ENCODE measurements around the gene NFATC2. TPM values are rescaled to one million over a fixed set of nuclear protein-coding genes. Genes with fewer than 3 reads are reported as not detected.
"Not testable (repeated sequence)": the region's sequence is repeated elsewhere in the genome, so short reads cannot be mapped to it uniquely, and the experiment has no call there.

NFATC2 gene
- total RNA-seq, 2 experiments from 2014 or later: 35.8 to 36.5 TPM

DNA sequence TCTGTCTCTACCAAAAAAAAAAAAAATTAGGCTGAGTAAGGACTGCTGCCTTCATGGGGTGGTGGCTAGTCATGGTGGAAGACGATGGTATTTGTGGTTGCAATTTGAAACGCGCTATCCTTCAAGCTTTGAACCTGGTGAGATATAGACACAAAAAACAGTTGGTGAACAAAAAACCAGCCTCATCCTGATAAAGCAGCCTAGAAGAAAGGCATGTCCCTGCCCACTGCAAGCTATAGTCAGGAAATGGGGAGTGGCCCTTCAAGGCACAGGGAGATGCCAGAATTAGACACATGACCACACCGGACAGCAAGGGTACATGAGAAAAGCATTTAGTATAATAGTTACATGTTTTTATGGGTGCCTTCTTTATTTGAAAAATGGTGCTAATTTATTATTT, 193.6 kb downstream of the NFATC2 start:
- CTCF ChIA-PET: interaction anchor here (1.6 kb wide), 1 partner anchor 23 kb away, joined by 3 read pairs; no protein-coding TSS in a partner anchor
- Mint-ChIP-seq H3K9me3 (peaks cover under 1% of the 10 kb centered on the region), H3K36me3 (no peaks in the 10 kb centered on the region), H3K4me1 (ENCODE audit: low read depth) (no peaks in the 10 kb centered on the region), H3K27ac (no peak overlapping the region), H3K27me3 (no peaks in the 10 kb centered on the region), H3K4me3 (no peak overlapping the region)
- intact Hi-C loops (cut with micrococcal nuclease): no loop called here
- POLR2A ChIA-PET: no interaction called here
- DNase-seq: no peak

DNA sequence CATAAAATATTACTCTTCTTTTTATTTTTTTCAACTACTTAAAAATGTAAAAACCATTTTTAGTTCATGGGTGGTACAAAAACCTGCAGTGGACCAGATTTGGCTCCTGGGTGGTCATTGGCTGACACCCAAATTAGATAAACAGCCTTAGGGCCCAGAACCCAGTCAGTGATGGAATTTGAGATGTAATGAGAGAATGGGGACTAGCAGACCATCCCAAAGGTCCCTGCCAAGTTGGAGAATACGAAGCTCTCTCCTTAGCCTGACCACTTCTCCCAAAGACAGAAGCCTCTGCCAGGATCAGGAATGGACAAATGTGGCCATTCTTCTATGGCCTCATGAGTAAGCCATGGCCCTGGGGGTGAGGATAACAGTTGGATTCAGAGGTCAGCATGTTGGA, 194.7 kb downstream of the NFATC2 start:
- DNase-seq: no peak
- Mint-ChIP-seq H3K27me3 (no peaks in the 10 kb centered on the region), H3K4me3 (no peak overlapping the region), H3K27ac (no peak overlapping the region), H3K9me3 (peaks cover 4% of the 10 kb centered on the region), H3K4me1 (ENCODE audit: low read depth) (no peaks in the 10 kb centered on the region), H3K36me3 (no peaks in the 10 kb centered on the region)
- POLR2A ChIA-PET: no interaction called here
- CTCF ChIA-PET: no interaction called here
- intact Hi-C loops (cut with micrococcal nuclease): no loop called here

DNA sequence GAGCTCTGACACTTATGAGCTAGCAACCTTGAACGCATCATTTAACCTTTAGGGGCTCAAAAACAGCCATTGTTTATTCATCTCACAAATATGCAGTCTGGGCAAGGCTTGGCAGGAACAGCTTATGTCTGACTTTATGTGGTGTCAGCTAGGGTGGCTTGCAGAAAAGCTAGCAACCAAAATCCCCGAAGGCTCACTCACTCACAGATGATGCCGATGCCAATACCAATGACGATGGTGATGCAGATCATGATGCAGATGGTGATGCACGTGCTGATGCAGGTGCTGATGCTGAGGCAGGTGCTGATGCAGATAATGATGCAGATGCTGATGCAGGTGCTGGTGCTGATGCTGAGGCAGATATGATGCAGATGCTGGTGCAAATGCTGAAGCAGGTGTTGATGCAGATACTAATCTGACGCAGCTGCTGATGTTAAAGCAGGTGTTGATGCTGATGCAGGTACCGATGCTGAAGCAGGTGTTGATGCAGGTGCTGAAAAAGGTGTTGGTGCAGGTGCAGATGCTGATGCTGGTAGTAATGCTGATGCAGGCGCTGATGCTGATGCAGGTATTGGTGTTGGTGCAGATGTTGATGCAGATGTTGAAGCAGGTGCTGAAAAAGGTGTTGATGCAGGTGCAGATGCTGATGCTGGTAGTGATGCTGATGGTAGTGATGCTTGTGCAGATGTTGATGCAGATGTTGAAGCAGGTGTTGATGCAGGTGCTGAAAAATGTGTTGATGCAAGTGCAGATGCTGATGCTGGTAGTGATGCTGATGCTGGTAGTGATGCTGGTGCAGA, 195.6 kb downstream of the NFATC2 start:
- Mint-ChIP-seq H3K4me3 (no peak overlapping the region), H3K9me3 (peaks cover 4% of the 10 kb centered on the region), H3K27me3 (no peaks in the 10 kb centered on the region), H3K4me1 (ENCODE audit: low read depth) (no peaks in the 10 kb centered on the region), H3K27ac (no peak overlapping the region), H3K36me3 (no peaks in the 10 kb centered on the region)
- ChIA-PET POLR2A (no interaction called here), CTCF (interaction anchor here (1.4 kb wide), 1 partner anchor 21 kb away, joined by 4 read pairs; no protein-coding TSS in a partner anchor)
- DNase-seq: no peak
- intact Hi-C loops (cut with micrococcal nuclease): no loop called here

DNA sequence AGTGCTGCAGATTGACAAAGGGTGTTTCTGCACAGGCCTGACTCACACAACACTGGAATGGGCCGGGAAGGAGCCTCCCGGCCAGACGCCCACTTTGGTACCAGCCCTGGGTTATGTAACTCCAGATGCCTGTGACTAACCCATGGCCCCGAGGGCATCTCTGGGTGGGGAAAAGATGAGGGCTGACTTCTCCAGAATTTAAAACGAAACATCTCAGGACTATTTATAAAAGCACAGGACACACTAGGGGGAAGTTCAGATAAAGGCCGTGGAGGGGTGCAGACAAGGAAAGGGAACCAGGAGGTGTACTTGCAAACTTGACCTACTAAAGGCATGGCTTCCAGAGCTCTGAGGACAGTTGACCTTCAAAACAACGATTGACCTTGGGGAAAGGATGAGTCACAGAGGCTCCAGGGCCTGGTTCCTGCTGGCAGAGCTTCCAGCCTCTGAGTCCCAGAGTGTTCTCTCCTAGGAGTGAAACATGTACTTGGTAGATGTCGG, 196.9 kb downstream of the NFATC2 start:
- DNase-seq: no peak
- Mint-ChIP-seq H3K36me3 (no peaks in the 10 kb centered on the region), H3K27me3 (no peaks in the 10 kb centered on the region), H3K4me1 (ENCODE audit: low read depth) (no peaks in the 10 kb centered on the region), H3K4me3 (no peak overlapping the region), H3K27ac (no peak overlapping the region), H3K9me3 (peaks cover 4% of the 10 kb centered on the region)
- ChIA-PET POLR2A (no interaction called here), CTCF (no interaction called here)
- intact Hi-C loops (cut with micrococcal nuclease): no loop called here

DNA sequence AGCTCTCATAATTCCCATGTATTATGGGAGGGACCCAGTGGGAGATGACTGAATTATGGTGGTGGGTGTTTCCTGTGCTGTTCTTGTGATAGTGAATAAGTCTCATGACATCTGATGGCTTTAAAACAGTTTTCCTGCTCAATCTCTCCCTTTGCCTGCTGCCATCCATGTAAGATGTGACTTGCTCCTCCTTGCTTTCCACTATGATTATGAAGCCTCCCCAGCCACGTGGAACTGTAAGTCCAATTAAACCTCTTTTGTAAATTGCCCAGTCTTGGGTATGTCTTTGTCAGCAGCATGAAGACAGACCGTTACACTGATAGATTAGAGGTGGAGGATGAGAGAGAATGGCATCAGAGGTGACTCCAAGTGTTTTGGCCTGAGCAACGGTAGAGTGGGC, 198.7 kb downstream of the NFATC2 start:
- H3K27ac Mint-ChIP-seq: not testable (repeated sequence)

DNA sequence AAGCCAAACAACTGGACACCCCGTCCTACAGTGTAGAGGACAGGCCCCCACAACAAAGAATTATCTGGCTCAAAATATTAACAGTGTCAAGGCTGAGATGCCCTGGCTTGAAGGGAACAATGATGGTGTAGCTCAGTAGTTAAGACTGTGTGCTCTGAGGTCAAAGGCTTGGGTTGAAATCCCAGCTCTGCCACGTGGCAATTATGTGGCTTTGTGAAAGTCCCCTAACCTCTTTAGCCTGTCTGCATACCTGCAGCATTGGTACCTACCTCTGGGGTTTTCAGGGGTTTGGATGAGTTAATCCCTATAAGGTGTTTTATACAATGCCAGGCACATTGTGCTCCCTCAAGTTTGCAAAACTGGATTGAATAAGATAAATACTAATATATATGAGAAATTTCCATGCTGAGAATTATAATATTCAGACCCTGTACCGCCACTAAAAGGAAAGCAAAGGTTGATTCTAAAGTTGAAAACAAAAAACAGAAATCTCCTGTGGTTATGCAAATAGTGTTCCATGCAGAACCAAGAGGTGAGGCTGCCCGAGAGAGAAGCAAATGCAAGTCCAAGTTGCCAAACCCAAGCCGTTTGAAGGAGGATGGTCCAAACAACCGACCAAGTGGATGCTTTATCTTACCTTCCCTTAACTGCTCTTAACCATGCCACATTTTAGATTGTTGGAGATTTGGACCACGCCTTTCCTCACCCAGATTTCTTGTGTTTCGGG, 199.8 kb downstream of the NFATC2 start:
- no peak overlapping the region for H3K27ac Mint-ChIP-seq
- no peaks in the 10 kb centered on the region for H3K27me3 Mint-ChIP-seq
- intact Hi-C loops (cut with micrococcal nuclease): no loop called here
- H3K4me3 Mint-ChIP-seq: no peak overlapping the region
- no peak for DNase-seq
- ChIA-PET POLR2A (interaction anchor here (0.6 kb wide), 2 partner anchors 12 to 590 kb away, joined by 3 read pairs; no protein-coding TSS in a partner anchor), CTCF (interaction anchor here (0.6 to 1.3 kb wide), 2 partner anchors 356 to 361 kb away, joined by 3 to 5 read pairs; no protein-coding TSS in a partner anchor)
- peaks cover 12% of the 10 kb centered on the region for H3K4me1 Mint-ChIP-seq (ENCODE audit: low read depth)
- H3K36me3 Mint-ChIP-seq: no peaks in the 10 kb centered on the region
- peaks cover 4% of the 10 kb centered on the region for H3K9me3 Mint-ChIP-seq

More for the DNA sequence above, 198.7 kb downstream of the NFATC2 start:
- H3K4me1 Mint-ChIP-seq (ENCODE audit: low read depth); DNase-seq; H3K27me3 Mint-ChIP-seq; H3K36me3 Mint-ChIP-seq; H3K4me3 Mint-ChIP-seq; H3K9me3 Mint-ChIP-seq; intact Hi-C loops (cut with micrococcal nuclease); POLR2A ChIA-PET: not testable (repeated sequence)
- CTCF ChIA-PET: interaction anchor here (1.3 kb wide), 1 partner anchor 362 kb away, joined by 3 read pairs; no protein-coding TSS in a partner anchor

DNA sequence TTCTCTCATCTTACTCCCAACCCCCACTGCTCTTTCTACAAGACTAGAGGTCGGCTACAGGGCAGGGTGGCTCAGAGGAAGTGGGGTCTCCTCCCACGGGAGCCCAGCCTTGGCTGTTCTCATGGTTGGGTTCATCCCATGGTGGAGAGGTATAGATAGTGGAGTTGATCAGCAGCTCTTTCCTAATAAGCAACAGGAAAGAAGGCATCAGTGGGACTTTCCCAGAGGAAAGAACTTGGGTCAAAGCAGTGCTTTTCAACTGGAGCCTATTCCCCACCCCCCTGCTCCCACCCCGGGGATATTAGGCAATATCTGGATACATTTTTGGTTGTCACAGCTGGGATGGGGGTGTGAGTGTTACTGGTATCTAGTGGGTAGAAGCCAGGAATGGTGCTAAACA, 200.9 kb downstream of the NFATC2 start:
- peaks cover 4% of the 10 kb centered on the region for H3K9me3 Mint-ChIP-seq
- no peak overlapping the region for H3K27ac Mint-ChIP-seq
- POLR2A ChIA-PET: no interaction called here
- CTCF ChIA-PET: interaction anchor here (0.6 kb wide), 1 partner anchor 357 kb away, joined by 5 read pairs; no protein-coding TSS in a partner anchor
- no peaks in the 10 kb centered on the region for H3K27me3 Mint-ChIP-seq
- no peak overlapping the region for H3K4me3 Mint-ChIP-seq
- no peak for DNase-seq
- no peaks in the 10 kb centered on the region for H3K36me3 Mint-ChIP-seq
- intact Hi-C loops (cut with micrococcal nuclease): no loop called here
- peaks cover 19% of the 10 kb centered on the region for H3K4me1 Mint-ChIP-seq (ENCODE audit: low read depth)

DNA sequence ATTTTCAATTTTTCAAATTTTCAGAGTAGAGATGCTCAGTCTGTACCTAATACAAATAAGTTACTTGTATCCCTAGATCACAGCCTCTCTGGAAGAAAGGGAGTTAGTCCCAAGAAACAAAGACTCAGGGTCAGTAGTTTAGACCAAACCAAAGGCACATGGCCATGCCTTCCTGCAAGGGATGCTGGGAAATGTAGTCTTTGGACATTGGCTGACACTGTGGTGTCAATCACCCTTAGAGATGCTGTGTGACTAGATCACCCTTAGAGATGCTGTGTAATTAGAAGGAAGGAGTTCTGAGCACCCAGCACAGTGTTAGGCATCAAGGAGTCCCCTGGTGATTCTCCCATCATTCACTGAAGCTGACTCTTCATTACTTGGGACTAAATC, 202.1 kb downstream of the NFATC2 start:
- H3K27ac Mint-ChIP-seq: no peak overlapping the region
- ChIA-PET POLR2A (no interaction called here), CTCF (interaction anchor here (0.9 kb wide), 1 partner anchor 353 kb away, joined by 3 read pairs; no protein-coding TSS in a partner anchor)
- H3K9me3 Mint-ChIP-seq: peaks cover 4% of the 10 kb centered on the region
- peaks cover 24% of the 10 kb centered on the region for H3K4me1 Mint-ChIP-seq (ENCODE audit: low read depth)
- DNase-seq: no peak
- H3K27me3 Mint-ChIP-seq: no peaks in the 10 kb centered on the region
- H3K36me3 Mint-ChIP-seq: no peaks in the 10 kb centered on the region
- H3K4me3 Mint-ChIP-seq: no peak overlapping the region
- intact Hi-C loops (cut with micrococcal nuclease): no loop called here

DNA sequence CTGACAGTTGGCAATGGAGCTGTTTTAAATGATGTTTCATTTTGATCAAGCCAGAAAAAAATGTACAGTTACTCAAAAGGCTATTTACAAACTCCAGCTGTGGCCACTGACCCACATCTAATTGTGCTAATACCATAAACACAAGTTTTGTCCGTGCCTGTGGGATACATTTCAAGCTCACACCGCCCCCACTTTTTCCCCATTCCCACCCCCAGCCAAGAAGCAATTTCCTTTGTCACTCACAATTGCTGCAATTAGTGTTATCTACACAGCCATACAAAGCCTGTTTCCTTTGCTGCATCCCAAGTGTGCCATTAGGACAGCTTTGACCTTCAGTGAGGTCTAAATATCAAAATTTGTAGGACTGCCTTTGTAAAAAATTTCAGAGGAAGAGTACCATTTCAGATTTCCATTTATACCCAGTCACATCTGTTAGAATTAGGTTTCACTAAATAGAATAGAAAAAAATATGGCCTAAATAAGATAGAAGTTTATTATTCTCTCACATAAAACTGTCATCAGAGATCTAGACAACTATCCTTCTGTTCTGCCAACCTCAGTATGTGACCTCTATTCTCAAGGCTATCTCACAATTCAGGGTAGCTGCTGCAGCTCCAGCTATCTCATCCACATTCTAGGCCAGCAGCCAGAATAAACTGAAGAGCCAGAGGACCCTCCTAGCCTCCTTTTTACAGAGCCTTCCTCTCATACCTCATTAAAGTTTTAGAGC, 202.6 kb downstream of the NFATC2 start:
- peaks cover 4% of the 10 kb centered on the region for H3K9me3 Mint-ChIP-seq
- H3K4me3 Mint-ChIP-seq: no peak overlapping the region
- POLR2A ChIA-PET: no interaction called here
- intact Hi-C loops (cut with micrococcal nuclease): loop anchor here (5.0 kb wide), 1 partner anchor 278 kb away; no protein-coding TSS in a partner anchor
- H3K4me1 Mint-ChIP-seq (ENCODE audit: low read depth): peaks cover 28% of the 10 kb centered on the region
- no peaks in the 10 kb centered on the region for H3K27me3 Mint-ChIP-seq
- CTCF ChIA-PET: interaction anchor here (0.9 to 1.4 kb wide), 3 partner anchors 13 to 352 kb away, joined by 3 to 5 read pairs (median 4); no protein-coding TSS in a partner anchor
- no peak overlapping the region for H3K27ac Mint-ChIP-seq
- no peaks in the 10 kb centered on the region for H3K36me3 Mint-ChIP-seq
- DNase-seq: no peak

DNA sequence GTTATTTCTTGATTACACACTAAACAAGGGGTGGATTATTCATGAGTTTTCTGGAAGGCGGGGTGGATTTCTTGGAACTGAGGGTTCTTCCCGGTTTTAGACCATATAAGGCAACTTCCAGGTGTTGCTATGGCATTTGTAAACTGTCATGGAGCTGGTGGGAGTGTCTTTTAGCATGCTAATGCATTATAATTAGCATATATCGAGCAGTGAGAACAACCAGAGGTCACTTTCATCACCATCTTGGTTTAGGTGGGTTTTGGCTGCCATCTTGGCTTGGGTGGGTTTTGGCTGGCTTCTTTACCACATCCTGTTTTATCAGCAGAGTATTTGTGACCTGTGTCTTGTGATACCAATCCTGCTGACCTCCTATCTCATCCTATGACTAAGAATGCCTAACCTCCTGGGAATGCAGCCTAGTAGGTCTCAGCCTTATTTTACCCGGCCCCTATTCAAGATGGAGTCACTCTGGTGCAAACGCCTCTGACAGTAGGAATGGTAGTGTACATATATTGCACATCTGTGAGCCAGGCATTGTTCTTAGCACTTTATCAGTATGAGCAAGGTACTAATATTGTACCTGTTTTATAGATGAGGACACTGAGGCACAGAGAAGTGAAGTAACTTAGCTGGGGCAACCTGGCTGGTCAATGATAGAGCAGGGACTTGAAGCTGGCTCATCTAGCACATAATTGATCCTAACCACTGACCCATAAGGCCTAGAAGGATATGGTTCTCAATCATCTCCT, 203.7 kb downstream of the NFATC2 start:
- Mint-ChIP-seq H3K36me3 (no peaks in the 10 kb centered on the region), H3K27ac (no peak overlapping the region), H3K9me3 (peaks cover 3% of the 10 kb centered on the region), H3K4me3 (no peak overlapping the region), H3K27me3 (peaks cover 2% of the 10 kb centered on the region), H3K4me1 (ENCODE audit: low read depth) (peaks cover 28% of the 10 kb centered on the region)
- DNase-seq: no peak
- CTCF ChIA-PET: interaction anchor here (1.0 to 1.4 kb wide), 2 partner anchors 12 to 346 kb away, joined by 4 to 5 read pairs; no protein-coding TSS in a partner anchor
- POLR2A ChIA-PET: no interaction called here
- intact Hi-C loops (cut with micrococcal nuclease): loop anchor here (5.0 kb wide), 1 partner anchor 277 kb away; no protein-coding TSS in a partner anchor

DNA sequence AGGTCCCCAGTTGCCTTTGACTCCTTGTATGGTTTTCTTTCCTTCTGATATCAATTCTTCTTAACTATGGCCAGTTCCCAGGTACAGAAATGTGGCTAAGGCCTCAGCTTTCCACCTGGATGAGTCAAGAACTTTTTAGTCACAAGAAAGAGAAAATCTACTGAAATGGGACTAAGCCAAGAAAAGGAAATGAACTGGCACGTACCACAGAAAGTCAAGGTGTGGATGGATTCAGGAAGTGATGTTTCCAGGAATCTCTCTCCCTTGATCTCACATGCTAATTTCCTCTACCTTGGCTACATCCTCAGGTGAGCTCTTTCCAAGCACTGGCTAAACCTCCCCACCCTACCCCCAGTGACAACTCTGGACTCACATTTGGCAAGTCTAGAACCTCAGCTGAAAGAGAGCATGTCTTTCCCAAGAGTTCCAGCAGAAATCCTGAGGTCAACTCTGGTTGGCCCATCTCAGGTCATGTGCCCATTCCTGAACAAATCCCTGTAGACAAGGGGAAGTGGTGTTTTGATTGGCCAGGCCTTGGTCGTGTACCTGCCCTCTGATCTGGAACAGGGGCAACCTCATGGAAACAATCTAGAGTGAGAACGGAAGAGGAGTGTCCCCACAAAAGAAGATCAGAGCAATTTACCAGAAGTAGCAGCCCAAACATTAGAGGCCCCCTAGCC, 205.3 kb downstream of the NFATC2 start:
- Mint-ChIP-seq H3K4me1 (ENCODE audit: low read depth) (peaks cover 28% of the 10 kb centered on the region), H3K36me3 (no peaks in the 10 kb centered on the region), H3K4me3 (no peak overlapping the region), H3K27ac (no peak overlapping the region), H3K9me3 (no peaks in the 10 kb centered on the region), H3K27me3 (peaks cover 2% of the 10 kb centered on the region)
- CTCF ChIA-PET: no interaction called here
- POLR2A ChIA-PET: no interaction called here
- intact Hi-C loops (cut with micrococcal nuclease): loop anchor here (5.0 kb wide), 1 partner anchor 275 kb away; no protein-coding TSS in a partner anchor
- DNase-seq: no peak

All from activated CD4-positive, alpha-beta memory T cell treated with anti-CD3 and anti-CD28 coated beads for 36 hours (primary cell).